GM13976 (cell line): ENCODE results near the gene HIGD1C.

Experiments used
- DNase-seq: peaks from one replicate; pipeline ENCODE4 v3.0.0; 2012; ENCODE audit warnings: low spot score
- CTCF ChIP-seq: IDR thresholded peaks from 2 replicates; pipeline ENCODE4 v1.5.1; 2012; ENCODE audit warnings: borderline replicate concordance, mild to moderate bottlenecking; ENCODE audit not compliant: insufficient read depth; ENCODE audit errors: extremely low read depth, missing control alignments, control extremely low read depth
- in situ Hi-C: fragments of 300-500 bp; cut with MboI; formaldehyde crosslinking; loops from one replicate; pipeline ENCODE4 v1.12.0; 2022; ENCODE audit warnings: low sequenced_read_pairs, mixed read lengths, inconsistent platforms; ENCODE audit not compliant: unreplicated experiment

Gene HIGD1C

GRCh38 chr12:50961708-50962107, 9.4 kb downstream of the HIGD1C start:
- TF ChIP-seq CTCF, result no peak
- in situ Hi-C loops, result no loop called here
- DNase-seq, result no peak

GRCh38 chr12:50964432-50964831, 12.1 kb downstream of the HIGD1C start:
- DNase-seq, result no peak
- in situ Hi-C loops, result no loop called here
- TF ChIP-seq CTCF, result no peak

- TF ChIP-seq CTCF, result no peak
- in situ Hi-C loops, result no loop called here
- DNase-seq, result no peak
These were observed 19.6 kb downstream of the HIGD1C start for GRCh38 chr12:50971946-50972345.

GRCh38 chr12:50979369-50980052, 27.2 kb downstream of the HIGD1C start:
- in situ Hi-C loops, result no loop called here

GRCh38 chr12:50980545-50980944, 28.2 kb downstream of the HIGD1C start:
- TF ChIP-seq CTCF, result no peak
- in situ Hi-C loops, result no loop called here
- no peak for DNase-seq

More at GRCh38 chr12:50979369-50980052, 27.2 kb downstream of the HIGD1C start:
- peak; percentile 45 for DNase-seq
- TF ChIP-seq CTCF, result no peak

- no peak for DNase-seq
- TF ChIP-seq CTCF, result no peak
- in situ Hi-C loops, result no loop called here
These were observed 29.2 kb downstream of the HIGD1C start for GRCh38 chr12:50981319-50982239.
